NAMALWA (cell line): ENCODE data around the gene SHB.

Experiments used
- DNase-seq: peaks from one replicate; pipeline ENCODE4 v3.0.0-alpha.2; 2015; ENCODE audit warnings: low spot score

SHB gene

DNA sequence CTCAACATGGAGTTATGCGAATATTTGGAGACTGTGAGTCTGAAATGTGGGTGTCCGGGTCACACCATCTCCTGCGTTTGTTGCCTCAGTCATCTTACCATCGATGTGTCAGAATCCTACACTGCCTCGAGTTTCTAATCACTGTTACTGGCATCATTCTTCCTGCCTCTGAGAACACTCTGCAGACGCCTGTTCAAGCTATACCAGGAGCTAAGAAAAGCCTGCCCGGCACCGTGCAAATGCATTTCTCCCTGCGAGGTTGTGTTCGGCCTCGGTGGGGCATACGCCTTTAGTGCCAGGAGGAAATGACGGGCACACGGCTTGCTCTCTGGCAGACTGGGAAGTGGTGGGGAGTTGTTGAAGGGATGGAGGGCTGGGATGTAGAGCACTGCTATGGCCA is 133.9 kb downstream of the SHB start:
- DNase-seq = no peak

DNA sequence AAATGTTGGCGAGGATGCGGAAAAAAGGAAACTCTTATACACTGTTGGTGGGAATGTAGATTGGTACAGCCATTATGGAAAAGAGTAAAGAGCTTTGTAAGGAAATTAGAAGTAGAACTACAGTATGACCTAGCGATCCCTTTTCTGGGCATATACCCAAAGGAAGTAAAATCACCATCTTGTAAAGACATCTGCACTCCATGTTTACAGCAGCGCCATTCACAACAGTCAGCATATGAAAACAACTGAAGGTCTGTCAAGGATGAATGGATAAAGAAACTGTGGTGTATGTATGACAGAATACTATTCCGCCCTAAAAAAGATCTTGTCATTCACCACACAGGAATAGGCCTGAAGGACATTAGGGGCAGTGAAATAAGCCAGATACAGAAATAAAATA is 137.4 kb downstream of the SHB start:
- no peak for DNase-seq

DNA sequence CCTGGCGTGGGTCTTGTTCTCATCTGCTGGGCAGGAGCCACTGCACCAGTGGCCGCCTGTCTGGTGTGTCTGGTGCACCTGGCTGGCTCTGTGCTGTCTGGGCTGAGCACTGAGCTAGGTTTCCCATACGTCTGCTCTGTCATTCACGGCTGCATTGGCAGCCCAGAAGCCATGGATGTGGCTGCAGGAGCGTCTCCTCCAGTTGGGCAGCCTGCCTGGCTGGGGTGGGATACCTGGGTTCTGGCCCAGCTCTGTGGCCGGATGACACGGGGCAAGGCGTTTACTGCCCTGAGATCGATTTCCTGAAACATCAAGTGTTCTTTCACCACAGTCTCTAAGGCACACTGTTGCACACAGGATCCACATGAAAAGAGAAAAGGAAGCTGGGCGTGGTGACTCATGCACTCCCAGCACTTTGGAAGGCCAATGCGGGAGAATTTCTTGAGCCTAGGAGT is 139.6 kb downstream of the SHB start:
- DNase-seq = no peak

DNA sequence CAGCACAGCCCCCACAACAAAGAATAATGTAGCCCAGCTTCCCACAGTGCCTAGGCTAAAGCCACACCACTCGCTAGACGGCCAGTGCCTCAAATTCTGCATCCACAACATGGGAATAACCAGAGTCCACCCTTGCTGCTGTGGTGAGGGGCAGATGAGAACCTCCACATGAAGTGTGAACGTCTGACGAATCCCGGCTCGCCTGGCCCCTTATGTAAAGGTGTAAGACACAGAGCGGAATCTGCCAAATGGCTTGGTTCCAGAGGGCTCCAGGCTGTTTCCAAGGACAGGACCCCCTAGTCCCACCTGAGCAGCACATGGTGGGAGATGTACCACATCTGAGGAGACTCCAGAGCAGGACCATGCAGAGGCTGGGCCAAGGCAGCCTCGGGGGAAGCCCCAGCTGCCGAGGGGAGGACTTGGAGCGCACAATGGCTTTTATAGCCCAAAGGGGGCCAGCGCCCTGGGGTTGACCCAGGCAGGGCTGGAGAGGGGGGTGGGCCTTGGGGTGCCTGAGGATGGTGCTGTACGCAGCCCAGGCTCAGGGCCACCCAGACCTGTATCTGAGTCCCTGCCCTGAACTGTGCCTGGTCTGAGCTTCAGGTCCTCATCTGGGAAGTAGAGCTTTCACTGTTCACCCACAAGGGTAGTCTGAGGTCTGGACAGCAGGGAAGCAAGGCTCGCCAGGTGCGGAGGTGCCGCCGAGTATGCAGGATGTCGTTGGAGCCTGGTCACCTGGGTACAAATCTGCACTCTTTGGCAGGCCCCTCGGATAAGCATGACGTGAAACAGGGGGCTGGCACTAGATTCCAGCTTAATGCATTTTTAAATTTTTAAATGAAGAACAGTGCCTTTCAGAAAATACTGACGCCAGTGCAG is 140.2 kb downstream of the SHB start:
- DNase-seq = no peak

DNA sequence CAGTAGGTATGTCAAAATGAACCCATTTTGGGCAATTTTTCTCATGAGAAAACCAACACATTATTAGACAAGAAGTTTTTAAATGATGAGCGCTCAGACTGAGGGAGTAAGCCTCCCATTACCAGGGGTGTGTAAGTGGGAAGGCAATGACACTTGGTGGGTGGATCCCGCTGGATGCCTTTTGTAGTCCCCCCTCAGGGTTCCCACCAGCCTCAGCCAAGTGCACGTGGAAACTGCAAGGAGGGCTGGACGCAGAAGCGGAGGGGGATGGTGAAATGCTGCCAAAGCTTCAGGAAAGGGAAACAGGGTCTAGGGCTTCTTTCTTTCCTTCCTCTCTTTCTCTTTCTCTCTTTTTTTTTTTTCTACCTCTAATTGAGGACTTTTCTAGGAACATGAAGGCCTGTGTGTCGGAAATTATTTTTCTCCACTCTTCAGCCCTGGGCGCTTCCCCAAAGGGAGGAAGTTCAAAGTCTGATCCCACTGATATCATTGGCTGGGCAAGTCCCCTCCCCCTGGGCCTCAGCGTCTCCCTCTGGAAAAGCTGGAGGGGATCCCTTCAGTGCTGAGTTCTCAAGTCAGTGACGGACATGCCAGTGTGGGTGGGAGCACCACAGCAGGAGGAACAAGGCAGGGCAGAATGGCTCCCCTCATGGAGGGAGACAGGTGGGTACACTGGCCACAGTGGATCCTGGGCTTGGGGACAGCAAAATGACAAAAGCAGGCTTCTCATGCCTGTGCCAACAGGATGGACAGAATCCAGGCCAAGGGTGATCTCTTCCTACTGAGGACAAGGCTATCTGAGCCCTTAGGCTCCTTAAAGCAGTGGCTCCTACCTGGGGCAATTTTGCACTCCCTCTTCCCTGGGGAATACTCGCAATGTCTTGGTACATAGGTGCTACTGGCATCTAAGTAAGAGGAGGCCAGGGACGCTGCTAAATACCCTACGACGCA is 141.2 kb downstream of the SHB start:
- no peak for DNase-seq

GRCh38 chr9:37927132-37927531 is 141.9 kb downstream of the SHB start:
- DNase-seq = no peak

DNA sequence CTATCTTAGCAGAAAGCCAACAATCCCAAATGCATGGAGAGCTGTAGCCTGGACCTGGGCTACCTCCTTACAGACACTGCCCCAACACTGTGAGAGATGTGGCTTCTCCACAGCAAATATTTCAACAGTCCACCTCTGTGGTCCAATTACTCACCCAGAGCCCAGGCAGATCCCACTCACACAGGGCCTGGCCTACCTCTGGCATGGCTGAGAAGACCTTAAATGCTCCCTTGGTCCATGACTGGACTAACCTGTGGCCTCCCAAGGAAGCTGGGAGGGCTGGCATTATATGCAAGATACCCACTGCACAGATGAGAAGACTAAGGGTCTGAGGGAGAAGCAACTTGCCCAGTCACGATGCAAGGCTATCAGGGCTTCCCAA is 142.3 kb downstream of the SHB start:
- DNase-seq = no peak

- no peak for DNase-seq
Measured at GRCh38 chr9:37925786-37926736, 143.0 kb downstream of the SHB start.

DNA sequence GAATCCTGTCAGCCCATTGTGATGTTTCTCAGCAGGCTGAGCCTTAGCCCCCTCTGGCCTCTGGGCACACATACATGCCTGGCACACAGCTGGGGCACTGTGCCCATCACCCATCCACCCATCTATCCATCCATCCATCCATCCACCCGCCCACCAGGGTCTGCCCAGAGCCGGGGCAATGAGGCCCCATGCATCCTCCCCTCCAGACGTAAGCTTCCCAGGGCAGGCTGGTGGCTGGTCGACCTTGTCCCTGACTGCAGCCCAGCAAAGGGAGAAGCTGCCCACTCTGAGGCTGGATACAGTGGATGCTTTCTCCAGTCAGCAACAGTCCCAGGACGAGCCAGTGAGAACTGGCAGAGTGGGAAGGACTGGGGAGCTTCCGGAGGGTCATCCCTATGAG is 144.0 kb downstream of the SHB start:
- no peak for DNase-seq

- no peak for DNase-seq
Measured at GRCh38 chr9:37924538-37924937, 144.5 kb downstream of the SHB start.

GRCh38 chr9:37923796-37924427 is 145.1 kb downstream of the SHB start:
- no peak for DNase-seq

DNA sequence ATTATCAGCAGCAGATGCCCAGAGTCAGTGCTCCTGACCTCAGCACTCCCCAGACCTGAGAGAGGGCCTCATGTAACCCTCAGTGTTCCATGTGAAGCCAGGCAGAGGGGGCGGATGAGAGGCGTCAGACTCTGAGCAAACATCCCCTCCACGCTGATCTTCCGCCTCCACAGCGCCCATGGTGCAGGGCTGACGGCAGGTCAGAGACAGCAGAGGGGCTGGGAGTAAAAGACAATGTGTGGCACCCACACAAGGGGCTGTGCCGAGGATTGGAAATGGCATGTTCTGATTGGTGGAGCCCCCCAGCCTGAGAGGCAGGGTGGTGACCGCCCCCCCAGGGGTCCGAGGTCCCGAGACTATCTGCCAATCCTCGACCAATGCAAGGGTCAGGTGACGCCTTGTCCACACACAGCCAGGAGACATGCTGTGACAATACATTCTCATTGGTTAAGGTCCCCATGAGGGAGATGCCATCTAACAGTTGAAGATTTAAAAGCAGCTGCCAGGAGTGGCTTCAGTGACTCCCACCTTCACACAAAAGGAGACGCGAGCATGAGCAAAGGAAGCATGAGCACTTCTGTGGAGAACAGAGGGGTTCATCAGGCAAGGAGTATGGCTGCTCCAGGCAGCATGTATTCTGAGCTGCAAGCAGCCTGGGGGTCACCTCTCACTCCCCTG is 145.8 kb downstream of the SHB start:
- no peak for DNase-seq

DNA sequence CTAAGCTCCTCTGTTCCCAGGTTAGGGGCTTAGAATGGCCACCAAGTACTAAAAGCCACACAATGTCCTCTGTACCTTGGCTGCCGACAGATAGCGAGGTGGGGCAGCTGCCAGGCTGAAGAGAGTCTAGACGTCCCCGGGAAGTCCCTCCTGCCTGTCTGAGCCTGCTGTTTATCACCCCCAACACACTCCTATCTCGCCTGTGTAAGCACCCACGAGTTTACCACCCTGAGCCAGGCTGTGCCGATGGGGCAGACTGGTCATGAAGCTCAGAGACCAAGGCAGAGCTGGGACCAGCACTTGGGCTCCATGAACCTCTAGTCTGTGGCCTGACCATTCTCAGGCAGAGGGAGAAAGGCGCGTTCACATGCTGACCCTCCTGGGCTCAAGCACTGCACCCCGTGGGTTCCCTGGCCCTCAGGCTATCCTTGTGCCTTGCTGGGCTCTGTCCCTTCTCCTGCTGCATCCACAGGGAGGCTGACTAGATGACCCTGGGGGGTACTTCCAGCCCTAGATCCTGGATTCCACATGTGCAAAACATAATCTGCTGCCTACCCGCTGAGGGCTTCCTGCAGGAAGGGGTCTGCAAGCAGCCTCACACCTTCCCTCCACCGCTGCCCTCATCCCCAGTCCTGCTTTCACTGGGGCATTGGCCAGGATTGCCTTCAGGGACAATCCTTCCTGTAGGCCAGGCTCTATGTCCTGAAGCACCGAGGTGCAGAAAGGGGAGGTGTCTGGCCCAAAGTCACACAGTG is 146.5 kb downstream of the SHB start:
- DNase-seq = no peak

DNA sequence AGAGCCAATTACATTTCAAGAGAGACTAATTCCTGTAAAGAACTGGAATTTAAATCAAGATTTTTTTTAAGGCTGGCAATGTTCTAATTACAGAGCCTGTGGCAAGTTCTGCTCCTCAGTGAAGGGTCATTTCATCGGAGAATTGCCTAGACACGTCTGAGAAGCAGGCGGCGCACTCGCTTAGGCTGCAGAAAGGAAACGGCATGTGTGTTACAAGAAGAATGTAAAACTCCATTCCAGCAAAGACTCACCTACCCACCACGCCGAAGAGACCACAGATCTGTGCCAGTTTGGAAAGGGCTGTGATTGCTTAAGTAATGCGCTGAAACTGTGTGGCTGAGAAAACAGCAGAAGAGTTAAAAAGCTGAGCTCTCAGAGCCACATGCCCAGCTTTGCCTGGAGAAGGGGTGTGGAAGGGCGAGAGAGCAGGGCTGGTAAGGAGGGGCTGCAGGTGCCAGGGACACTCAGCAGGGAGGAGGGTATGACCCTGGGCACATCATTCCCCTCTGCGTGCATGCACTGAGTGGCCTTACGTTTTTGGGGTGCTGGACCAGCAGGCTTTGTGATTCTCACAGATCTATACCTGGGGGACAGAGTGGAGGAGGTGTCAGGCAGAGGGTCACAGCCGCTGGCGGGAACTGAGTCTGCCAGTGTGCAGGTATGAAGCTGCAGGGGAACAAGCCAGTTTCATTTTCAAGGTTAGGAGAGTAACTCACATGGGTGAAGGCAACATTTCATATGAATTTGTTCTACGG is 147.3 kb downstream of the SHB start:
- DNase-seq = no peak

DNA sequence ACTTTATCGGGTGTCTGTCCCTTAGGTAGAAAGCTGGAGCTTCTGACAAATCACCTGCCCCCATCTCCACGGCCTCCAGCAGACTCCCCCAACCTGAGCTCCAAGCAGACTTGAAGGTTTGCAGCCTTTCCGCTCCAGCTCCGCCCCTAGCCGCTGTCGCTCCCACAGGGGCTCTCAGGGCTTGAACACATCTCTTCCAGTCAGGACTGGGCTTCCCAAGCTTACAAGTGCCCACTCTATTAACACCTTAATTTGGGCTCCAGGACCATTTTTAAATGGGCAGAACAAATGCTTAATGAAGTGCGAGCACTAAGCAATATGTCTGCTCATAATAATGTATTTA is 147.9 kb downstream of the SHB start:
- no peak for DNase-seq

DNA sequence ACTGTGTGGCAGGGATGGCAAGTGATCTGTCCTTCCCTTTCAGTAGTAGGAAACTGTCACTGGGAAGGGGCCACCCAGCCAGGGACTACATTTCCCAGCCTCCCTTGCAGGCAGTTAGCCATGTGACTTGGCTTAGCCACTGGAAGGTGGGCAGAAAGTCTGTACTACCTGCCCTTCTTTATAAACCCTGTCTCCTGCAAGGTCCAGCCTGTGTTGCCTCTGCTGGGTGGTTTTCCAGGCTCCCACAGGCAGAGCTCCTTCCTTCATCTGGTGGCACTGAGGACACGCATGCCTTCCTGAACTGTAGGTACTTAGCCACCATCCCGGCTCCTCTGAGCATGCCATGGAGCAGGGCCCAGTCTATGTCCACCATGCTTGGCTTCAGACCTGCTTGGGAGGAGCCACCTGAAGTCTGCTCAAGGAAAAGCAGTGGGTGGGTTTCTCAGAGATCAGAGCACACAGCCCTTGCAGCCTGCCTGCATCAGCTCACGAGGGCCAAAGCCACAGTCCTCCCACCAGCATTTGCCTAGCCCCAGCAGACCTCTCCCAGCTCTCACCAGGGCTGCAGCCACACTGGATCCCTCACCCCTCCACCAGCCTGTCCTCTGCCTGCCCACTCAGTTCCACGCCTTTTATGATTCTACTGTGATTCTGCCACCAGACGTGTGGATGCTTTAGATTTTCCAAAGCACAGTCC is 148.4 kb downstream of the SHB start:
- peak; percentile 48 for DNase-seq

GRCh38 chr9:37919956-37920335 is 149.1 kb downstream of the SHB start:
- no peak for DNase-seq

GRCh38 chr9:37919246-37919955 is 149.6 kb downstream of the SHB start:
- DNase-seq = no peak
